Spleen (tissue), 11 donors: ENCODE measurements around the gene ESYT1. TPM values are rescaled to one million over a fixed set of nuclear protein-coding genes. Genes with fewer than 3 reads are reported as not detected.

ENCODE experiments used
- DNase-seq: peaks from one replicate; pipeline ENCODE4 v3.0.0-alpha.2; 2020
- H3K27ac ChIP-seq, 8 donors: fragments of 200-600 bp; sonication (generic) in 7 of 8; 1 replicate in 4 of 8; 2 replicates in 4 of 8; pipeline versions ENCODE4 v1.5.0 to v1.8.0; 2016 to 2021; ENCODE audit warnings: inconsistent platforms in 4 of 8, mild to moderate bottlenecking in 4 of 8, moderate library complexity in 1 of 8
- H3K27me3 ChIP-seq, 7 donors: fragments of 200-600 bp; sonication (generic) in 6 of 7; replicated peaks in 1 of 7; 1 replicate in 4 of 7; 2 replicates in 3 of 7; pipeline versions ENCODE4 v1.5.0 to v1.8.0; 2016 to 2021; ENCODE audit warnings: inconsistent platforms in 3 of 7, mild to moderate bottlenecking in 1 of 7
- H3K36me3 ChIP-seq, 6 donors: fragments of 200-600 bp; sonication (generic) in 5 of 6; 1 replicate in 4 of 6; 2 replicates in 2 of 6; pipeline versions ENCODE4 v1.5.0 to v1.8.0; 2016 to 2021; ENCODE audit warnings: inconsistent platforms in 2 of 6
- H3K4me1 ChIP-seq, 6 donors: fragments of 200-600 bp; sonication (generic) in 5 of 6; 1 replicate in 3 of 6; 2 replicates in 3 of 6; pipeline versions ENCODE4 v1.5.0 to v1.8.0; 2016 to 2021; ENCODE audit warnings: inconsistent platforms in 3 of 6
- H3K4me3 ChIP-seq, 8 donors: fragments of 200-600 bp; sonication (generic) in 7 of 8; 1 replicate in 4 of 8; 2 replicates in 4 of 8; pipeline versions ENCODE4 v1.5.0 to v1.8.0; 2016 to 2021; ENCODE audit warnings: inconsistent platforms in 4 of 8, mild to moderate bottlenecking in 4 of 8, moderate library complexity in 2 of 8
- H3K9me3 ChIP-seq, 8 donors: fragments of 200-600 bp; sonication (generic) in 7 of 8; 1 replicate in 4 of 8; 2 replicates in 4 of 8; pipeline versions ENCODE4 v1.5.0 to v1.8.0; 2016 to 2021; ENCODE audit warnings: inconsistent platforms in 4 of 8
- CTCF ChIP-seq, 11 experiments: fragments of 200-600 bp in 7 of 11; fragments of 450-650 bp in 4 of 11; sonication (generic) in 4 of 11; IDR thresholded peaks in 8 of 11; conservative IDR thresholded peaks in 3 of 11; 1 replicate in 7 of 11; 2 replicates in 4 of 11; pipeline versions ENCODE4 v1.4.0 to v1.8.0; 2016 to 2021; ENCODE audit warnings: antibody characterized with exemption in 11 of 11, inconsistent platforms in 4 of 11, mild to moderate bottlenecking in 1 of 11
- POLR2A ChIP-seq, 3 donors: fragments of 450-650 bp; IDR thresholded peaks; one replicate each; pipeline ENCODE4 v1.5.1; 2017; ENCODE audit warnings: antibody characterized with exemption in 3 of 3, mild to moderate bottlenecking in 1 of 3
- POLR2AphosphoS5 ChIP-seq, 3 donors: sonication (generic); formaldehyde crosslinking; IDR thresholded peaks; one replicate each; pipeline ENCODE4 v1.5.1; 2017; ENCODE audit warnings: antibody characterized with exemption in 3 of 3
- WGBS, 5 donors: extraction: QIAGEN DNeasy Blood & Tissue Kit in 3 of 5; methylation state at CpG; one replicate each; pipeline versions ENCODE4 v1.1.5 to v1.1.7; 2013 to 2018; 5-methylcytosine and 5-hydroxymethylcytosine counted together
- intact Hi-C: fragments of 100-400 bp; cut with DNase I; formaldehyde crosslinking; loops from one replicate; pipeline ENCODE4 v1.15.0; 2023; ENCODE audit warnings: low total_unique reads
- polyA plus RNA-seq, 3 donors: library from polyadenylated mRNA; stranded (reverse); fragments of 200-250 nt; gene quantifications; one replicate each; pipeline ENCODE4 v1.2.1, GENCODE V29; 2013
- total RNA-seq, 7 donors: library from RNA; depleted of rRNA in 3 of 7; stranded (reverse); fragments of >200 nt in 3 of 7; fragmentation: NEBNext Ultra II Directional in 4 of 7; extraction: Animal tissue kit (Norgen Biotek cat#: 25700) in 4 of 7; gene quantifications; one replicate each; pipeline versions ENCODE4 v1.1.0 to v1.2.1, GENCODE V29; 2016 to 2021
- donor health status: healthy with polysubstance abuse.
- donor health status: DM: no; HTN: no; CAD: no; lungs with moderate emphysema.
- donor health status: DM: no; HTN: no; CAD: no.
- donor health status: Bipolar disorder and iron deficiency.
- donor health status: healthy.
- donor health status: DM: no; HTN: no; CAD: no.
- donor health status: DM: yes; HTN: yes; CAD: no.

The ESYT1 gene
- total and polyA plus RNA-seq, 10 donors: 20.2 to 112 (median 103) TPM

GRCh38 chr12:56159482-56160192, 31.6 kb downstream of the ESYT1 start:
- H3K9me3 ChIP-seq: no peaks in the 10 kb centered on the region
- H3K36me3 ChIP-seq: peaks cover 0 to 53% (median 51%) of the 10 kb centered on the region in 6 donors
- no peak for DNase-seq
- WGBS, 5 donors: 9 to 42% (median 25%) methylated on average over 6 to 8 of the region's 8 CpGs
- TF ChIP-seq POLR2AphosphoS5 (IDR thresholded peaks at IDR 0.05) (no peak), POLR2A (IDR thresholded peaks at IDR 0.05) (no peak), CTCF (IDR thresholded peaks at IDR 0.05 in 8 of 11, conservative IDR thresholded peaks at IDR 0.05 in 3 of 11) (no peak)
- intact Hi-C loops: no loop called here
- H3K27me3 ChIP-seq: no peaks in the 10 kb centered on the region
- H3K4me1 ChIP-seq: peaks cover 22 to 65% (median 52%) of the 10 kb centered on the region in 6 donors
- H3K27ac ChIP-seq: peak overlapping the region; percentile 87 to 99 (median 95)
- peak overlapping the region; percentile 66 to 88 (median 71) for H3K4me3 ChIP-seq

GRCh38 chr12:56160193-56160763, 32.2 kb downstream of the ESYT1 start:
- 18 to 26% (median 20%) methylated on average over 7 of the region's 7 CpGs for WGBS, 5 donors
- peak in 2 of 3 donors; percentile 65 to 77 for TF ChIP-seq POLR2AphosphoS5 (IDR thresholded peaks at IDR 0.05)
- no peak for TF ChIP-seq CTCF (IDR thresholded peaks at IDR 0.05 in 8 of 11, conservative IDR thresholded peaks at IDR 0.05 in 3 of 11)
- Histone ChIP-seq H3K4me1 (peaks cover 22 to 65% (median 52%) of the 10 kb centered on the region in 6 donors), H3K9me3 (no peaks in the 10 kb centered on the region), H3K27me3 (no peaks in the 10 kb centered on the region), H3K36me3 (peaks cover 0 to 60% (median 58%) of the 10 kb centered on the region in 6 donors), H3K4me3 (peak overlapping the region; percentile 66 to 88 (median 71)), H3K27ac (peak overlapping the region; percentile 70 to 99 (median 95))
- DNase-seq: peak; percentile 86
- intact Hi-C loops: no loop called here

GRCh38 chr12:56160894-56161689, 33.0 kb downstream of the ESYT1 start:
- intact Hi-C loops: no loop called here
- Histone ChIP-seq H3K4me1 (peaks cover 22 to 65% (median 52%) of the 10 kb centered on the region in 6 donors), H3K27me3 (no peaks in the 10 kb centered on the region), H3K4me3 (peak overlapping the region; percentile 66 to 88 (median 71)), H3K27ac (peak overlapping the region; percentile 70 to 99 (median 95)), H3K9me3 (no peaks in the 10 kb centered on the region), H3K36me3 (peaks cover 0 to 68% (median 65%) of the 10 kb centered on the region in 6 donors)
- TF ChIP-seq CTCF (IDR thresholded peaks at IDR 0.05 in 8 of 11, conservative IDR thresholded peaks at IDR 0.05 in 3 of 11) (no peak), POLR2AphosphoS5 (IDR thresholded peaks at IDR 0.05) (peak; percentile 10 to 41 (median 36)), POLR2A (IDR thresholded peaks at IDR 0.05) (no peak)
- 68 to 81% (median 79%) methylated on average over 11 of the region's 11 CpGs for WGBS, 5 donors
- no peak for DNase-seq
